Heart left ventricle (tissue), 16 donors: ENCODE measurements around the gene GALNT18. TPM values are rescaled to one million over a fixed set of nuclear protein-coding genes. Genes with fewer than 3 reads are reported as not detected.

Experiments used
- ATAC-seq, 4 donors: fragments of 200-7000 bp; cut with Tn5 transposase; one replicate each; pipeline ENCODE4 v1.9.1; 2020 to 2022; ENCODE audit warnings: moderate library complexity in 4 of 4, mild to moderate bottlenecking in 3 of 4, moderate number of reproducible peaks in 1 of 4
- DNase-seq, 5 donors: peaks; one replicate each; pipeline ENCODE4 v3.0.0-alpha.2; 2020
- H3K27ac ChIP-seq, 12 donors: fragments of 200-600 bp; sonication (generic) in 4 of 12; one replicate each; pipeline versions ENCODE4 v1.5.0 to v1.8.0; 2016 to 2022; ENCODE audit warnings: mild to moderate bottlenecking in 2 of 12
- H3K27me3 ChIP-seq, 9 donors: fragments of 200-600 bp; sonication (generic) in 2 of 9; one replicate each; pipeline versions ENCODE4 v1.5.1 to v1.8.0; 2016 to 2022; ENCODE audit warnings: mild to moderate bottlenecking in 3 of 9
- H3K36me3 ChIP-seq, 9 donors: fragments of 200-600 bp; sonication (generic) in 2 of 9; one replicate each; pipeline versions ENCODE4 v1.5.0 to v1.8.0; 2018 to 2022; ENCODE audit warnings: mild to moderate bottlenecking in 2 of 9
- H3K4me1 ChIP-seq, 12 donors: fragments of 200-600 bp; sonication (generic) in 4 of 12; one replicate each; pipeline versions ENCODE4 v1.5.0 to v1.8.0; 2016 to 2022; ENCODE audit warnings: mild to moderate bottlenecking in 3 of 12
- H3K4me3 ChIP-seq, 12 donors: fragments of 200-600 bp; sonication (generic) in 4 of 12; one replicate each; pipeline versions ENCODE4 v1.5.0 to v1.8.0; 2017 to 2022; ENCODE audit warnings: mild to moderate bottlenecking in 9 of 12, moderate library complexity in 4 of 12
- H3K9me3 ChIP-seq, 12 donors: fragments of 200-600 bp; sonication (generic) in 4 of 12; one replicate each; pipeline versions ENCODE4 v1.5.0 to v1.8.0; 2016 to 2022; ENCODE audit warnings: mild to moderate bottlenecking in 1 of 12
- CTCF ChIP-seq, 12 donors: fragments of 200-600 bp; sonication (generic) in 4 of 12; IDR thresholded peaks; one replicate each; pipeline versions ENCODE4 v1.5.0 to v1.8.0; 2018 to 2022; ENCODE audit warnings: antibody characterized with exemption in 12 of 12, mild to moderate bottlenecking in 5 of 12
- POLR2A ChIP-seq, 2 donors: fragments of 450-650 bp; IDR thresholded peaks; one replicate each; pipeline ENCODE4 v1.6.1; 2017; ENCODE audit warnings: antibody characterized with exemption in 2 of 2, mild to moderate bottlenecking in 2 of 2, moderate library complexity in 2 of 2
- WGBS, 4 donors: extraction: QIAGEN DNeasy Blood & Tissue Kit in 2 of 4; methylation state at CpG; one replicate each; pipeline versions ENCODE4 v1.1.5 to v1.1.7; 2013 to 2018; 5-methylcytosine and 5-hydroxymethylcytosine counted together
- intact Hi-C, 10 donors: fragments of 100-400 bp; cut with DNase I; formaldehyde crosslinking; loops; one replicate each; pipeline versions ENCODE4 v1.11.1 to v1.14.2; 2022
- polyA plus RNA-seq, 2 donors: library from polyadenylated mRNA; stranded (reverse); fragments of 200-250 nt; gene quantifications; one replicate each; pipeline ENCODE4 v1.2.3, GENCODE V29; 2013
- total RNA-seq, 9 donors: library from RNA; depleted of rRNA in 2 of 9; stranded (reverse); fragments of >200 nt in 2 of 9; fragmentation: NEBNext Ultra II Directional in 3 of 9; extraction: Animal tissue kit (Norgen Biotek cat#: 25700) in 3 of 9; gene quantifications; one replicate each; pipeline versions ENCODE4 v1.1.0 to v1.2.4, GENCODE V29; 2016 to 2023
- donor health status: ischemic (EF 13 %, LVEDD 7.1; RV severe dilation, severe dysfunction).
- donor health status: healthy with polysubstance abuse.
- donor health status: DM: no; HTN: yes; CAD: no.
- donor health status: DM: no; HTN: no; CAD: no.
- donor health status: ischemic (EF 25% LVEDD 6.9; RV normal size, moderate dysfunction).
- donor health status: ischemic (EF 25% LVEDD 5.7; RV mildly dilated, moderate dysfunction).
- donor health status: healthy.
- donor health status: DM: yes; HTN: yes; CAD: no.
- donor health status: ischemic (EF 35%, LVEDD 5.7; RV mildly dilated, moderate dysfunction).
- donor health status: nonischemic (EF 11% LVEDD 7.7; RV severe dilation, severe dysfunction).
- donor health status: DM: yes; HTN: yes; CAD: no.
- donor health status: PGD.
- donor health status: ischemic (EF 29% LVEDD 5.4; RV normal size, mild dysfunction).
- donor health status: nonischemic (EF 23%, LVEDD 6.1; RV moderate dilation, normal function).

GALNT18 gene
- total and polyA plus RNA-seq, 11 donors = 9.0 to 31.8 (median 17.3) TPM

- no peaks in the 10 kb centered on the region for H3K36me3 ChIP-seq
- no peak for DNase-seq
- no peak overlapping the region for H3K27ac ChIP-seq
- no peaks in the 10 kb centered on the region for H3K27me3 ChIP-seq
- no peak overlapping the region for H3K4me3 ChIP-seq
- peaks cover 0 to 35% (median 9%) of the 10 kb centered on the region in 12 donors for H3K4me1 ChIP-seq
- intact Hi-C loops = no loop called here
- TF ChIP-seq POLR2A (IDR thresholded peaks at IDR 0.05) = no peak
- no peak for TF ChIP-seq CTCF (IDR thresholded peaks at IDR 0.05)
- WGBS, 4 donors = 73 to 95% (median 77%) methylated on average over 4 of the region's 4 CpGs
- ATAC-seq = no peak
- H3K9me3 ChIP-seq = no peaks in the 10 kb centered on the region
Measured at GRCh38 chr11:11471201-11471600, 150.6 kb downstream of the GALNT18 start.

GRCh38 chr11:11468954-11469353 lies 152.9 kb downstream of the GALNT18 start:
- H3K4me1 ChIP-seq = peaks cover 0 to 35% (median 9%) of the 10 kb centered on the region in 12 donors
- 65 to 85% (median 78%) methylated on average over 4 to 6 of the region's 6 CpGs for WGBS, 4 donors
- H3K36me3 ChIP-seq = no peaks in the 10 kb centered on the region
- no peaks in the 10 kb centered on the region for H3K27me3 ChIP-seq
- no peaks in the 10 kb centered on the region for H3K9me3 ChIP-seq
- ATAC-seq = peak; percentile 21 to 61 (median 44)
- peak overlapping the region in 1 of 12 donors; percentile 50 for H3K27ac ChIP-seq
- no peak for DNase-seq
- H3K4me3 ChIP-seq = no peak overlapping the region
- TF ChIP-seq CTCF (IDR thresholded peaks at IDR 0.05) (no peak), POLR2A (IDR thresholded peaks at IDR 0.05) (no peak)
- intact Hi-C loops = no loop called here

GRCh38 chr11:11467312-11467711 lies 154.5 kb downstream of the GALNT18 start:
- no peaks in the 10 kb centered on the region for H3K36me3 ChIP-seq
- H3K27me3 ChIP-seq = no peaks in the 10 kb centered on the region
- TF ChIP-seq CTCF (IDR thresholded peaks at IDR 0.05) (no peak), POLR2A (IDR thresholded peaks at IDR 0.05) (no peak)
- H3K9me3 ChIP-seq = no peaks in the 10 kb centered on the region
- H3K4me1 ChIP-seq = peaks cover 0 to 47% (median 9%) of the 10 kb centered on the region in 12 donors
- intact Hi-C loops = no loop called here
- peak in 3 of 4 donors; percentile 15 to 39 (median 17) for ATAC-seq
- peak in 1 of 5 donors; percentile 38 for DNase-seq
- WGBS, 4 donors = 71 to 87% (median 83%) methylated on average over 4 of the region's 4 CpGs
- H3K27ac ChIP-seq = no peak overlapping the region
- no peak overlapping the region for H3K4me3 ChIP-seq

- WGBS, 4 donors = 95 to 100% (median 96%) methylated on average over 2 of the region's 2 CpGs
- Histone ChIP-seq H3K27ac (no peak overlapping the region), H3K4me1 (peaks cover 0 to 59% (median 20%) of the 10 kb centered on the region in 12 donors)
Measured at GRCh38 chr11:11464555-11464954, 157.2 kb downstream of the GALNT18 start.

More at GRCh38 chr11:11464555-11464954, 157.2 kb downstream of the GALNT18 start:
- intact Hi-C loops = loop anchor here in 1 of 10 donors (5.0 kb wide), 1 partner anchor 68 kb away; no protein-coding TSS in a partner anchor
- no peak for TF ChIP-seq POLR2A (IDR thresholded peaks at IDR 0.05)
- no peak for TF ChIP-seq CTCF (IDR thresholded peaks at IDR 0.05)
- no peak for DNase-seq
- Histone ChIP-seq H3K27me3 (no peaks in the 10 kb centered on the region), H3K36me3 (no peaks in the 10 kb centered on the region), H3K4me3 (no peak overlapping the region), H3K9me3 (peaks cover 0 to 4% (median 0%) of the 10 kb centered on the region in 12 donors)
- no peak for ATAC-seq
